GM12878 (cell line): ENCODE results near the gene CDC14A. TPM values are rescaled to one million over a fixed set of nuclear protein-coding genes. Genes with fewer than 3 reads are reported as not detected.

Experiments used
- ATAC-seq: fragments of 200-7000 bp; cut with Tn5 transposase; 3 replicates; pipeline ENCODE4 v1.9.1; 2020; ENCODE audit warnings: mild to moderate bottlenecking, moderate library complexity
- BruUV-seq: library from RNA; stranded (reverse); fragments of 400-500 nt; replicated peaks from 2 replicates; lab custom pipeline; 2021; lab: Mats Ljungman, UMichigan
- CTCF ChIA-PET: fragments of 300-600 bp; sonication (Branson Sonifier 250); formaldehyde crosslinking; extraction: SDS; loops from one replicate; lab custom pipeline; 2021; ENCODE audit warnings: inconsistent platforms; lab: Yijun Ruan, JAX
- POLR2A ChIA-PET: fragments of 350-600 bp; formaldehyde crosslinking; extraction: SDS; loops from one replicate; lab custom pipeline; 2021; ENCODE audit warnings: inconsistent platforms; lab: Charles Lee
- RAD21 ChIA-PET: fragments of 300-600 bp; sonication (Branson Sonifier 250); formaldehyde crosslinking; loops from one replicate; lab custom pipeline; 2023; ENCODE audit warnings: antibody characterized with exemption; ENCODE audit not compliant: unreplicated experiment; lab: Charles Lee
- SMC1A ChIA-PET: fragments of 300-600 bp; sonication (Branson Sonifier 250); formaldehyde crosslinking; loops from one replicate; lab custom pipeline; 2023; ENCODE audit not compliant: unreplicated experiment, uncharacterized antibody; lab: Charles Lee
- DNase-seq: peaks from one replicate; pipeline ENCODE4 v3.0.0-alpha.2; 2011; ENCODE audit warnings: low read depth, low spot score
- FAIRE-seq: peaks from 3 replicates; lab custom pipeline; 2011; peaks lifted over from hg19 to GRCh38; lab: Jason Lieb, UNC
- H2AFZ ChIP-seq: 2 replicates; pipeline ENCODE4 v1.6.0; 2011; ENCODE audit warnings: low read depth, low read length, control low read depth; ENCODE audit not compliant: control insufficient read depth
- H3K27ac ChIP-seq: 2 replicates; pipeline ENCODE4 v1.5.1; 2011; ENCODE audit warnings: control low read depth; ENCODE audit not compliant: control insufficient read depth, insufficient read depth
- H3K27me3 ChIP-seq, 2 experiments: replicated peaks in 1 of 2; 2 replicates each; pipeline versions ENCODE4 v1.6.0 to v1.6.1; 2011; ENCODE audit warnings: low read length in 1 of 2; ENCODE audit not compliant: control insufficient read depth in 2 of 2, insufficient read depth in 2 of 2
- H3K36me3 ChIP-seq, 2 experiments: 2 replicates each; pipeline ENCODE4 v1.5.1; 2011; ENCODE audit warnings: low read length in 1 of 2; ENCODE audit not compliant: control insufficient read depth in 2 of 2, insufficient read depth in 2 of 2
- H3K4me1 ChIP-seq: 2 replicates; pipeline ENCODE4 v1.6.1; 2011; ENCODE audit warnings: mild to moderate bottlenecking, low read length, moderate library complexity, mixed read lengths; ENCODE audit not compliant: control insufficient read depth, insufficient read depth
- H3K4me2 ChIP-seq: 2 replicates; pipeline ENCODE4 v1.6.0; 2011; ENCODE audit warnings: control low read depth; ENCODE audit not compliant: control insufficient read depth, insufficient read depth
- H3K4me3 ChIP-seq: fragments of 200-600 bp; sonication (generic); 2 replicates; pipeline ENCODE4 v1.5.1; 2016
- H3K79me2 ChIP-seq: 2 replicates; pipeline ENCODE4 v1.6.0; 2011; ENCODE audit warnings: low read length; ENCODE audit not compliant: control insufficient read depth, insufficient read depth
- H3K9ac ChIP-seq: 2 replicates; pipeline ENCODE4 v1.8.0; 2011; ENCODE audit warnings: low read length, control low read depth, mixed read lengths; ENCODE audit not compliant: control insufficient read depth, insufficient read depth
- H3K9me3 ChIP-seq: replicated peaks from 3 replicates; pipeline ENCODE4 v1.5.1; 2011; ENCODE audit warnings: mild to moderate bottlenecking, low read length; ENCODE audit not compliant: control insufficient read depth, insufficient read depth
- H4K20me1 ChIP-seq: 2 replicates; pipeline ENCODE4 v1.6.0; 2011; ENCODE audit not compliant: control insufficient read depth, insufficient read depth
- BCLAF1 ChIP-seq: fragments of 450-650 bp; IDR thresholded peaks from 2 replicates; pipeline ENCODE4 v1.6.1; 2017; ENCODE audit warnings: antibody characterized with exemption, mild to moderate bottlenecking, moderate library complexity
- EP300 ChIP-seq, 2 experiments: fragments of 150-350 bp in 1 of 2; IDR thresholded peaks; 2 replicates each; pipeline ENCODE4 v1.6.1; 2011 to 2012; ENCODE audit warnings: low read depth in 2 of 2, low read length in 2 of 2, borderline replicate concordance in 1 of 2, improper control_type of control experiment in 1 of 2, inconsistent platforms in 1 of 2; ENCODE audit not compliant: control insufficient read depth in 1 of 2
- IRF4 ChIP-seq: IDR thresholded peaks from 2 replicates; pipeline ENCODE4 v1.6.1; 2011; ENCODE audit warnings: low read depth, low read length
- MAX ChIP-seq: IDR thresholded peaks from 2 replicates; pipeline ENCODE4 v1.6.1; 2012; ENCODE audit warnings: low read depth, low read length, improper control_type of control experiment
- MEF2B ChIP-seq: fragments of 450-650 bp; IDR thresholded peaks from 2 replicates; pipeline ENCODE4 v1.6.1; 2018; ENCODE audit warnings: mild to moderate bottlenecking, moderate library complexity; ENCODE audit not compliant: partially characterized antibody, poor library complexity, severe bottlenecking
- PKNOX1 ChIP-seq: fragments of 450-650 bp; IDR thresholded peaks from 2 replicates; pipeline ENCODE4 v1.6.1; 2016; ENCODE audit warnings: mild to moderate bottlenecking
- RELB ChIP-seq: fragments of 450-650 bp; IDR thresholded peaks from 2 replicates; pipeline ENCODE4 v1.6.1; 2017; ENCODE audit warnings: low read depth, mild to moderate bottlenecking, moderate library complexity
- SKIL ChIP-seq: fragments of 450-650 bp; IDR thresholded peaks from 2 replicates; pipeline ENCODE4 v1.6.1; 2017; ENCODE audit warnings: mild to moderate bottlenecking, low read depth, inconsistent platforms; ENCODE audit not compliant: poor library complexity, severe bottlenecking
- TCF3 ChIP-seq: IDR thresholded peaks from 2 replicates; pipeline ENCODE4 v1.6.1; 2012; ENCODE audit warnings: low read depth, mild to moderate bottlenecking, low read length, borderline replicate concordance; ENCODE audit not compliant: insufficient read depth
- WGBS: methylation state at CpG from one replicate; pipeline ENCODE4 v1.1.6; 2016; ENCODE audit warnings: low lambda C conversion rate; ENCODE audit not compliant: insufficient replicate concordance, insufficient coverage; ENCODE audit errors: missing lambda C conversion rate; 5-methylcytosine and 5-hydroxymethylcytosine counted together
- in situ Hi-C: fragments of 300-500 bp; cut with MboI; formaldehyde crosslinking; loops from 9 replicates; pipeline ENCODE4 v1.14.3; 2018; ENCODE audit warnings: mixed read lengths
- intact Hi-C: fragments of 100-400 bp; cut with micrococcal nuclease; formaldehyde crosslinking; loops from one replicate; pipeline ENCODE4 v1.14.2; 2022; ENCODE audit not compliant: unreplicated experiment
- polyA plus RNA-seq, 11 experiments: library from polyadenylated mRNA; depleted of rRNA in 4 of 11; unstranded in 6 of 11; stranded (reverse) in 5 of 11; fragments of >200 nt; fragmentation: Nextera tagmentation in 4 of 11; fragmentation: Illumina TruSeq in 1 of 11; extraction: Ambion mirVana in 4 of 11; extraction: Trizol in 1 of 11; gene quantifications; 1 replicate in 1 of 11; 2 replicates in 10 of 11; pipeline versions ENCODE4 v1.2.1 to v1.2.3, GENCODE V29; 2011 to 2016; ENCODE audit warnings: inconsistent platforms in 2 of 11, missing spikeins in 2 of 11, low read depth in 1 of 11
- total RNA-seq, 4 experiments: library from RNA; depleted of rRNA in 3 of 4; stranded (reverse); fragments of >200 nt in 3 of 4; fragmentation: Illumina TruSeq in 1 of 4; extraction: Trizol in 1 of 4; gene quantifications; 2 replicates each; pipeline versions ENCODE4 v1.2.1 to v1.2.3, GENCODE V29; 2013 to 2021

Gene CDC14A
- total and polyA plus RNA-seq, 10 of the 15 experiments (the other 5 are each of a cell fraction or from before 2014, with no cell fraction given), result 1.5 to 7.1 (median 5.5) TPM

GRCh38 chr1:100448366-100448765 lies 96.1 kb downstream of the CDC14A start:
- FAIRE-seq (no peak), DNase-seq (no peak), ATAC-seq (no peak)
- Histone ChIP-seq H3K79me2 (no peaks in the 10 kb centered on the region), H3K27ac (no peak overlapping the region), H3K9me3 (no peaks in the 10 kb centered on the region), H3K4me3 (no peak overlapping the region), H3K4me1 (peaks cover 8% of the 10 kb centered on the region), H3K4me2 (no peak overlapping the region), H4K20me1 (no peaks in the 10 kb centered on the region), H2AFZ (no peak overlapping the region)
- ChIA-PET CTCF (interaction anchor here (1.0 to 4.8 kb wide), 5 partner anchors 9 to 309 kb away, joined by 3 to 61 read pairs (median 5); no protein-coding TSS in a partner anchor), RAD21 (interaction anchor here (0.5 kb wide), 1 partner anchor 13 kb away, joined by 3 read pairs; no protein-coding TSS in a partner anchor), SMC1A (interaction anchor here (0.6 to 2.8 kb wide), 9 partner anchors 8 to 420 kb away, joined by 3 to 14 read pairs (median 4); no protein-coding TSS in a partner anchor)
- WGBS, result 100% methylated on average over 1 of the region's 1 CpG
- in situ Hi-C loops (no loop called here), intact Hi-C loops (no loop called here)
- BruUV-seq, result no TSS peak
- TF ChIP-seq SKIL (no peak), MEF2B (no peak), RELB (no peak), PKNOX1 (no peak), BCLAF1 (no peak), IRF4 (no peak), EP300 (IDR thresholded peaks at IDR 0.05; ENCODE audit: borderline replicate concordance in 1 of 2, control insufficient read depth in 1 of 2, low read depth in 2 of 2, low read length in 2 of 2) (no peak), TCF3 (no peak), MAX (no peak)
- TF ChIP-seq, all 136 proteins: peak for 0
- Histone ChIP-seq H3K9ac (no peak overlapping the region), H3K36me3 (no peaks in the 10 kb centered on the region), H3K27me3 (no peaks in the 10 kb centered on the region)
- POLR2A ChIA-PET, result no interaction called here
